Mesothelial cell of epicardium (in vitro differentiated cells): ENCODE data around the gene HEATR5B. TPM values are rescaled to one million over a fixed set of nuclear protein-coding genes. Genes with fewer than 3 reads are reported as not detected.

Experiments
- DNase-seq, 2 experiments: peaks; one replicate each; pipeline ENCODE4 v3.0.0; 2021; ENCODE audit warnings: low spot score in 2 of 2; ENCODE audit not compliant: unreplicated experiment in 2 of 2
- H3K27ac Mint-ChIP-seq: 2 replicates; pipeline ENCODE4 v1.8.0; 2021; ENCODE audit warnings: mixed read lengths
- H3K27me3 Mint-ChIP-seq: 2 replicates; pipeline ENCODE4 v1.8.0; 2021; ENCODE audit warnings: low read depth, mixed read lengths
- H3K36me3 Mint-ChIP-seq: 2 replicates; pipeline ENCODE4 v1.8.0; 2021; ENCODE audit warnings: mixed read lengths
- H3K4me1 Mint-ChIP-seq: 2 replicates; pipeline ENCODE4 v1.8.0; 2021; ENCODE audit warnings: mixed read lengths
- H3K4me3 Mint-ChIP-seq: 2 replicates; pipeline ENCODE4 v1.8.0; 2021; ENCODE audit warnings: mild to moderate bottlenecking, moderate library complexity, mixed read lengths
- H3K9me3 Mint-ChIP-seq: 2 replicates; pipeline ENCODE4 v1.8.0; 2021; ENCODE audit warnings: mixed read lengths
- total RNA-seq: library from RNA; stranded (reverse); gene quantifications from 3 replicates; pipeline ENCODE4 v1.2.1, GENCODE V29; 2021
- TF ChIP-seq, protein P1 (sequence below): fragments of 200-600 bp; sonication (generic); IDR thresholded peaks from one replicate; pipeline ENCODE4 v1.5.0; 2021; ENCODE audit warnings: antibody characterized with exemption; ENCODE audit not compliant: unreplicated experiment

Gene HEATR5B
- total RNA-seq, 1 donor from 2014 or later: 22.7 TPM

- Mint-ChIP-seq H3K36me3 (peaks cover 15% of the 10 kb centered on the region), H3K9me3 (peaks cover 7% of the 10 kb centered on the region), H3K27me3 (no peaks in the 10 kb centered on the region), H3K27ac (no peak overlapping the region), H3K4me3 (no peak overlapping the region), H3K4me1 (peaks cover 8% of the 10 kb centered on the region)
- DNase-seq: no peak
- TF ChIP-seq, protein P1, sequence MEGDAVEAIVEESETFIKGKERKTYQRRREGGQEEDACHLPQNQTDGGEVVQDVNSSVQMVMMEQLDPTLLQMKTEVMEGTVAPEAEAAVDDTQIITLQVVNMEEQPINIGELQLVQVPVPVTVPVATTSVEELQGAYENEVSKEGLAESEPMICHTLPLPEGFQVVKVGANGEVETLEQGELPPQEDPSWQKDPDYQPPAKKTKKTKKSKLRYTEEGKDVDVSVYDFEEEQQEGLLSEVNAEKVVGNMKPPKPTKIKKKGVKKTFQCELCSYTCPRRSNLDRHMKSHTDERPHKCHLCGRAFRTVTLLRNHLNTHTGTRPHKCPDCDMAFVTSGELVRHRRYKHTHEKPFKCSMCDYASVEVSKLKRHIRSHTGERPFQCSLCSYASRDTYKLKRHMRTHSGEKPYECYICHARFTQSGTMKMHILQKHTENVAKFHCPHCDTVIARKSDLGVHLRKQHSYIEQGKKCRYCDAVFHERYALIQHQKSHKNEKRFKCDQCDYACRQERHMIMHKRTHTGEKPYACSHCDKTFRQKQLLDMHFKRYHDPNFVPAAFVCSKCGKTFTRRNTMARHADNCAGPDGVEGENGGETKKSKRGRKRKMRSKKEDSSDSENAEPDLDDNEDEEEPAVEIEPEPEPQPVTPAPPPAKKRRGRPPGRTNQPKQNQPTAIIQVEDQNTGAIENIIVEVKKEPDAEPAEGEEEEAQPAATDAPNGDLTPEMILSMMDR: no peak
These were observed 108.1 kb downstream of the HEATR5B start for GRCh38 chr2:36976065-36976464.

GRCh38 chr2:36975306-36975705 lies 108.9 kb downstream of the HEATR5B start:
- no peak for DNase-seq
- TF ChIP-seq, protein P1: no peak
- no peak overlapping the region for H3K4me3 Mint-ChIP-seq
- peaks cover 7% of the 10 kb centered on the region for H3K9me3 Mint-ChIP-seq
- H3K36me3 Mint-ChIP-seq: peaks cover 13% of the 10 kb centered on the region
- peaks cover 8% of the 10 kb centered on the region for H3K4me1 Mint-ChIP-seq
- no peaks in the 10 kb centered on the region for H3K27me3 Mint-ChIP-seq
- H3K27ac Mint-ChIP-seq: no peak overlapping the region

GRCh38 chr2:36973320-36973719 lies 110.9 kb downstream of the HEATR5B start:
- Mint-ChIP-seq H3K4me1 (peaks cover 9% of the 10 kb centered on the region), H3K4me3 (no peak overlapping the region), H3K9me3 (peaks cover 4% of the 10 kb centered on the region), H3K36me3 (peaks cover 4% of the 10 kb centered on the region), H3K27me3 (no peaks in the 10 kb centered on the region), H3K27ac (no peak overlapping the region)
- DNase-seq: no peak
- TF ChIP-seq, protein P1: no peak

DNA sequence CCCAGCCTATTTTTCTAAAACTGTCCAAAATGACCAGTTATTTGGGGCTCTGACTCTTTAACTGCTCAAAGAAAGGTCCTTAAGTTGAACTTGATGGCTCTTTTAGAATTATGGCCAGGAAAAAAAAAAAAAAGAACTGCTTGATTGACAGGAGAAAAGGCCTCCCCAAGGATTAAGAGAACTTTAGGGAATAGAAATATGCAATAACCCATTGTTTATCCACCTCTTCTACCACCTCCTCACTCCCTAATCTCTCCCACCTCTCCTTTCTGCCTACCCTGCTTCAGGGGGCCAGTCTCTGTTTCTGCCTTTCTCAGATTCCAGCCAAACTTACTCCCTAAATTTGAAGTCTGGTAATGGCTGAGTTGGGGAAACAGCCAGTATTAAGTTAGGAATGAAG lies 112.2 kb downstream of the HEATR5B start:
- H3K27me3 Mint-ChIP-seq: no peaks in the 10 kb centered on the region
- H3K4me1 Mint-ChIP-seq: peaks cover 21% of the 10 kb centered on the region
- no peaks in the 10 kb centered on the region for H3K36me3 Mint-ChIP-seq
- no peak overlapping the region for H3K27ac Mint-ChIP-seq
- H3K9me3 Mint-ChIP-seq: no peaks in the 10 kb centered on the region
- TF ChIP-seq, protein P1: no peak
- no peak for DNase-seq
- H3K4me3 Mint-ChIP-seq: no peak overlapping the region

DNA sequence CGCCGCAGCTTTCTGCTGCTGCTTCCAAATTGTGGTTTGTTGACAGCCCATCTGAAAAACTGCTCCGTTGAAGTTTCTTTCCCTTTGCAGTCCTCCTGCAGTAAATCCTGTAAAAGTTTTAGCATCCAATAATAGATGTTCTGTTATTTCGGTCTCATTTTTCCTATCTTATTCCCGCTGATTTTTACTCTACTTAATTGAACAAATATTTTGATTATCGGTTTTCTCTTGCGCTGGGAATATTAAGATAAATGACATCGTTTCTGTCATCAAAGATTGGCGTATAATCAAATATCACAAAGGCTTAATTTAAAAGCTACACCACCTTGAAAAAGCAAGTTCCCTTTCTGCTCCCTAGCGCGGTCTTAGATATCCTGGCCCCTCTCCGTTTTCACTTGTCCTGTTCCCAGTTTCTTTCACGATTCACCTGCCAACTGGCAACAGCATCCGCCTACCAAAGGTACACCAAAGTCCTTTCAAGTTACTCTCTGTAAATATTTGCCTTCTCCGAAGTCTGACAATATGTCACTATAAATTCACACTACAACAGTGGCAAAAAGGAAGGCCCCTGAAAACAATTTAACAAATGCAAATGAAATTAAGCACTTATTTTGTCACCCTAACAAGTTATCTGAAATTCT lies 116.8 kb downstream of the HEATR5B start:
- Mint-ChIP-seq H3K36me3 (no peaks in the 10 kb centered on the region), H3K4me3 (peak overlapping the region; percentile 88), H3K27me3 (no peaks in the 10 kb centered on the region), H3K27ac (peak overlapping the region; percentile 98), H3K4me1 (peaks cover 45% of the 10 kb centered on the region), H3K9me3 (no peaks in the 10 kb centered on the region)
- DNase-seq: no peak
- TF ChIP-seq, protein P1: no peak
